Uterus (tissue), 4 donors: ENCODE measurements around the gene MED13L. TPM values are rescaled to one million over a fixed set of nuclear protein-coding genes. Genes with fewer than 3 reads are reported as not detected.

Source experiments
- DNase-seq, 2 donors: peaks; one replicate each; pipeline ENCODE4 v3.0.0-alpha.2; 2019 to 2020
- H3K27ac ChIP-seq, 2 donors: fragments of 200-600 bp; sonication (generic); 1 replicate in 1 of 2; 2 replicates in 1 of 2; pipeline ENCODE4 v1.5.1; 2016 to 2018
- H3K27me3 ChIP-seq, 2 donors: fragments of 200-600 bp; sonication (generic); one replicate each; pipeline ENCODE4 v1.5.1; 2018 to 2019; ENCODE audit warnings: control low read depth in 1 of 2
- H3K36me3 ChIP-seq, 2 donors: fragments of 200-600 bp; sonication (generic); one replicate each; pipeline ENCODE4 v1.5.1; 2019; ENCODE audit warnings: control low read depth in 1 of 2
- H3K4me1 ChIP-seq, 2 donors: fragments of 200-600 bp; sonication (generic); one replicate each; pipeline ENCODE4 v1.5.1; 2018 to 2019; ENCODE audit warnings: control low read depth in 1 of 2
- H3K4me3 ChIP-seq, 2 donors: fragments of 200-600 bp; sonication (generic); 1 replicate in 1 of 2; 2 replicates in 1 of 2; pipeline ENCODE4 v1.5.1; 2018 to 2019; ENCODE audit warnings: mild to moderate bottlenecking in 1 of 2
- H3K9me3 ChIP-seq, 2 donors: fragments of 200-600 bp; sonication (generic); one replicate each; pipeline ENCODE4 v1.5.1; 2019; ENCODE audit warnings: control low read depth in 1 of 2
- CTCF ChIP-seq, 4 experiments: fragments of 200-600 bp in 2 of 4; fragments of 450-650 bp in 2 of 4; sonication (generic) in 2 of 4; IDR thresholded peaks; one replicate each; pipeline ENCODE4 v1.5.1; 2016 to 2019; ENCODE audit warnings: antibody characterized with exemption in 4 of 4, mild to moderate bottlenecking in 2 of 4, moderate library complexity in 1 of 4
- POLR2A ChIP-seq, 2 donors: fragments of 450-650 bp; IDR thresholded peaks; one replicate each; pipeline ENCODE4 v1.6.1; 2016; ENCODE audit warnings: antibody characterized with exemption in 2 of 2, mild to moderate bottlenecking in 1 of 2, moderate library complexity in 1 of 2
- intact Hi-C: fragments of 100-400 bp; cut with DNase I; formaldehyde crosslinking; loops from one replicate; pipeline ENCODE4 v1.15.1; 2023; ENCODE audit warnings: low total_unique reads
- total RNA-seq, 4 donors: library from RNA; depleted of rRNA in 3 of 4; stranded (reverse); fragments of >200 nt in 3 of 4; gene quantifications; one replicate each; pipeline versions ENCODE4 v1.1.0 to v1.2.4, GENCODE V29; 2014 to 2023
- donor health status: DM: yes; HTN: yes; CAD: no.

The MED13L gene
- total RNA-seq, 4 donors from 2014 or later: 189 to 314 (median 254) TPM

- H3K4me3 ChIP-seq: no peak overlapping the region
- H3K4me1 ChIP-seq: no peaks in the 10 kb centered on the region
- intact Hi-C loops: no loop called here
- peaks cover 0 to 5% of the 10 kb centered on the region in 2 donors for H3K9me3 ChIP-seq
- no peak for DNase-seq
- H3K27ac ChIP-seq: no peak overlapping the region
- TF ChIP-seq CTCF (IDR thresholded peaks at IDR 0.05) (no peak), POLR2A (IDR thresholded peaks at IDR 0.05) (no peak)
- H3K27me3 ChIP-seq: no peaks in the 10 kb centered on the region
- no peaks in the 10 kb centered on the region for H3K36me3 ChIP-seq
Observed at GRCh38 chr12:116309343-116309742, 31.9 kb upstream of the MED13L start.

- intact Hi-C loops: no loop called here
- Histone ChIP-seq H3K4me3 (no peak overlapping the region), H3K36me3 (no peaks in the 10 kb centered on the region), H3K27me3 (no peaks in the 10 kb centered on the region), H3K9me3 (peaks cover 0 to 5% of the 10 kb centered on the region in 2 donors), H3K4me1 (no peaks in the 10 kb centered on the region), H3K27ac (no peak overlapping the region)
- no peak for DNase-seq
- no peak for TF ChIP-seq CTCF (IDR thresholded peaks at IDR 0.05)
- no peak for TF ChIP-seq POLR2A (IDR thresholded peaks at IDR 0.05)
Observed at GRCh38 chr12:116308647-116309046, 31.2 kb upstream of the MED13L start.

GRCh38 chr12:116306968-116307367, 29.5 kb upstream of the MED13L start:
- TF ChIP-seq CTCF (IDR thresholded peaks at IDR 0.05): no peak
- TF ChIP-seq POLR2A (IDR thresholded peaks at IDR 0.05): no peak
- H3K4me3 ChIP-seq: no peak overlapping the region
- no peaks in the 10 kb centered on the region for H3K4me1 ChIP-seq
- H3K27me3 ChIP-seq: no peaks in the 10 kb centered on the region
- peaks cover 0 to 5% of the 10 kb centered on the region in 2 donors for H3K9me3 ChIP-seq
- intact Hi-C loops: no loop called here
- H3K36me3 ChIP-seq: no peaks in the 10 kb centered on the region
- DNase-seq: no peak
- no peak overlapping the region for H3K27ac ChIP-seq

- Histone ChIP-seq H3K9me3 (peaks cover 0 to 5% of the 10 kb centered on the region in 2 donors), H3K4me1 (no peaks in the 10 kb centered on the region), H3K36me3 (no peaks in the 10 kb centered on the region), H3K27me3 (no peaks in the 10 kb centered on the region), H3K27ac (no peak overlapping the region), H3K4me3 (no peak overlapping the region)
- no peak for DNase-seq
- TF ChIP-seq CTCF (IDR thresholded peaks at IDR 0.05) (no peak), POLR2A (IDR thresholded peaks at IDR 0.05) (no peak)
- intact Hi-C loops: no loop called here
Observed at GRCh38 chr12:116306506-116306905, 29.0 kb upstream of the MED13L start.

GRCh38 chr12:116304621-116305020, 27.1 kb upstream of the MED13L start:
- intact Hi-C loops: no loop called here

More at GRCh38 chr12:116304621-116305020, 27.1 kb upstream of the MED13L start:
- H3K27ac ChIP-seq: no peak overlapping the region
- no peak for DNase-seq
- no peaks in the 10 kb centered on the region for H3K27me3 ChIP-seq
- no peaks in the 10 kb centered on the region for H3K36me3 ChIP-seq
- peaks cover 0 to under 1% of the 10 kb centered on the region in 2 donors for H3K9me3 ChIP-seq
- TF ChIP-seq POLR2A (IDR thresholded peaks at IDR 0.05) (no peak), CTCF (IDR thresholded peaks at IDR 0.05) (no peak)
- H3K4me3 ChIP-seq: no peak overlapping the region
- H3K4me1 ChIP-seq: no peaks in the 10 kb centered on the region
